HG03558 (cell line): ENCODE data around the gene WDR18.

Source experiments
- ATAC-seq: cut with Tn5 transposase; IDR thresholded peaks from one replicate; pipeline ENCODE4 v1.9.1; 2021; ENCODE audit warnings: moderate number of reproducible peaks; ENCODE audit not compliant: unreplicated experiment; ENCODE audit errors: extremely low read depth

Gene WDR18

DNA sequence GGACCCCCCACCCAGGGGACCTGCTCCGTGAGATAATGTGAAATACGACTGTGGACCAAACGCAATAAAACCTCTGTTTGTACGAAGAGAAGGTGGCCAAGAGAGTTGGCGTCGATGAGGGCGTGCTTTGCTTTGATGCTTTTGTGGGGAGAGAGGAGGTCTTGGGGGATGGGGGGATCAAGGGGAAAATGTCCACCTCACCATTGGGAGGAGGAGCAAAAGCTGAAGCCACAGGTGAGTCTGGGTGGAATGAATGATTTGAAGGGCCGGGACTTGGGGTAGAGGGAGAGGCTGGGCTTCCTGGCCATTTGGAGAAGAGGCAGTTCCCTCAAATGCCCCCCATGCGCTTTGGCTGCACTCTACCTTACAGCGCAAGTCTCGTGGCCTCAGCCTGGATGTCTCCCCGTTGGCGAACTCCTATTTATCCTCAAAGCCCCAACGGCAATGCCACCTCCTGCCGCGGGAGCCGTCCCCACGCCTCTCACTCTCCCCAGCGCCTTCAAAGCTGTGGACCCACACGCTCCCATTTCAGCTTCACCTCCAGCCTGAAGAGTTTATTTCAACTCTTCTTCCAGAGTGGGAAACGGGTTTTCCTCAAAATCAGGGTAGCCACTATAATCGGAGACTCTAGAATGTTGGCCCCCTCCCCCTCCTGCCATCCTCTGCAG is 55.0 kb downstream of the WDR18 start:
- no peak for ATAC-seq

DNA sequence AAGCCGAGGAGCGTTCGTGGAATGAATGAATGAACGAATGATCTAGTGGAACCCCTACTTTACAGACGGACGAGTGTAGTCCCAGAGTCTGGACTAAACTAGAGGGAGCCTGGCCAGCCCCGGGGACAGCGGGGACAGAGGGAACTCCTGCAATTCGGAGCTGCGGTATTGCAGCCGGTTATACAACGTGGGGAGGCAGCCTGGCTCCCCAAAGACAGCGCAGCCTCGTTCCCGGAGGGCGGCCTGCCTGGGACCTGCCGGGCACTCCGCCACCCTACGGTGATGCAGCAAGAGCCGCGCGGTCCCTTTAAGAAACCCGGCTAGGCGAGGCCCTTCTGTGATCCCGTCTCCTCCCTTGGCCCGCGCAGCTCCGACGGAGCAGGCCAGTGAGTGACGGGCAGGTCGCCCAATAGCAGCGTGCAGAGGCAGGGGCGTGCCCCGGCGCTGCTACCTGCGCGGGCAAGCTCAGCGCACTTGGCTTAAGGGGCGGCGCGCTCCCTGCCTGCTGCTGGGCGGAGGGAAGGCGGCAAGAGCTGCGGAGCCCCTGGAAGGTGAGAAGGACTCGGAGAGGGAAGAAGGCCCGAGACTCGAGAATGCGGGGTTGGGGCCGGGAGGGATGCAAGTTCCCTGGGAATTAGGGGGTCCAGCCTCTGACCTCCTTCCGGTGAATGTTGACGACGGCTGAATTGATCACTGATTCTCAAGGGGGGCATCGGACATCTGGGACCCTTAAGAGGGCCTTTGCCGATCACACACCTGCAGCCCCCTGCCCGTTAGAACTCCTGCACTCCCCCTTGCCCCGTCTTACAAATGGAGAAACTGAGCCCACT is 55.7 kb downstream of the WDR18 start, which contains the start of gene ABCA7:
ABCA7 (plus strand) TSS at position 462 of the 830 bp plus-strand sequence. CDS start 1,255 bp downstream, outside the sequence.
- ATAC-seq, result peak; percentile 64

GRCh38 chr19:1040476-1041271 is 56.5 kb downstream of the WDR18 start:
- no peak for ATAC-seq

GRCh38 chr19:1041272-1041834 is 57.2 kb downstream of the WDR18 start:
- no peak for ATAC-seq

DNA sequence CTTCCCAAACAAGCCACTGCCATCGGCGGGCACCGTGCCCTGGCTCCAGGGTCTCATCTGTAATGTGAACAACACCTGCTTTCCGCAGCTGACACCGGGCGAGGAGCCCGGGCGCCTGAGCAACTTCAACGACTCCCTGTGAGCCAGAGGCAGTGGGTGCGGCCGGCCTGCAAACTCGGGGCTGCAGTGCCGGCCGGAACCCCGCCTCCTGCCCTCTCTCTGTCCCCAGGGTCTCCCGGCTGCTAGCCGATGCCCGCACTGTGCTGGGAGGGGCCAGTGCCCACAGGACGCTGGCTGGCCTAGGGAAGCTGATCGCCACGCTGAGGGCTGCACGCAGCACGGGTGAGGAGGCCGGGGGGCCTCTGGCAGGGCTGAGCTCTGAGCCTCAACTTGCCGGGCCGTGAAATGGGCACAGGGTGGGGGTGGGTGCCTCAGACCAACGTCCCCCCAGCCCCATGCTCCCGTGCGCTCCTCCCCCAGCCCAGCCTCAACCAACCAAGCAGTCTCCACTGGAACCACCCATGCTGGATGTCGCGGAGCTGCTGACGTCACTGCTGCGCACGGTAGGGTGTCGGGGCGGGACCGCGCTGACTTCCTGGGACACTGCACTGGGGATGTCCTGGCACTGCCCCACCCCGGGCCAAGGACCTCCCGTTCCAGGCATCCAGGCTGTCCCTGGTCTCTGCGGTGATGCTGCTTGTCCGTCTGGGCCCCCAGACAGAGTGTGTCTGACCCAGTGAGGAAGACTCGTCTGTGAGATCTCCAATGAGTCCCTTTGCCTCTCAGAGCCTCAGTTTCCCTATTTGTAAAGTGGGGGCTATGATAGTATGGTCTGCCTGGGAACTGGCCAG is 57.9 kb downstream of the WDR18 start:
- ATAC-seq, result no peak

- no peak for ATAC-seq
These were observed 58.8 kb downstream of the WDR18 start for GRCh38 chr19:1042689-1043511.
